Endothelial cell of umbilical vein (primary cell): Measurements from ENCODE around the gene EXOC6. TPM values are rescaled to one million over a fixed set of nuclear protein-coding genes. Genes with fewer than 3 reads are reported as not detected.

Experiments used
- BruUV-seq: library from RNA; stranded (reverse); fragments of 400-500 nt; replicated peaks from 2 replicates; lab custom pipeline; 2021; lab: Mats Ljungman, UMichigan
- CTCF ChIA-PET: fragments of 300-600, 350-600 bp; sonication (Branson Sonifier 250); formaldehyde crosslinking; loops from one replicate; lab custom pipeline; 2021; ENCODE audit warnings: antibody characterized with exemption, inconsistent platforms; lab: Charles Lee
- POLR2A ChIA-PET: fragments of 300-600, 350-600 bp; sonication (Branson Sonifier 250); formaldehyde crosslinking; loops from one replicate; lab custom pipeline; 2021; ENCODE audit warnings: antibody characterized with exemption, inconsistent platforms; lab: Charles Lee
- DNase-seq: peaks from one replicate; pipeline ENCODE4 v3.0.0-alpha.2; 2011; ENCODE audit warnings: low read depth, low spot score
- FAIRE-seq: peaks from 2 replicates; lab custom pipeline; 2011; peaks lifted over from hg19 to GRCh38; lab: Jason Lieb, UNC
- H2AFZ ChIP-seq: 2 replicates; pipeline ENCODE4 v1.6.0; 2012; ENCODE audit warnings: low read depth, low read length, control low read depth, inconsistent platforms
- H3K27ac ChIP-seq: 2 replicates; pipeline ENCODE4 v1.5.1; 2011; ENCODE audit warnings: low read depth, mild to moderate bottlenecking, control low read depth, low read length, moderate library complexity; ENCODE audit not compliant: insufficient read depth
- H3K27me3 ChIP-seq, 2 experiments: 2 replicates each; pipeline versions ENCODE4 v1.6.0 to v1.6.1; 2011; ENCODE audit warnings: low read length in 2 of 2, mixed read lengths in 1 of 2; ENCODE audit not compliant: control insufficient read depth in 2 of 2, insufficient read depth in 2 of 2
- H3K36me3 ChIP-seq, 2 experiments: 2 replicates in 1 of 2; 3 replicates in 1 of 2; pipeline ENCODE4 v1.5.1; 2011; ENCODE audit warnings: low read length in 2 of 2, mild to moderate bottlenecking in 1 of 2, moderate library complexity in 1 of 2; ENCODE audit not compliant: control insufficient read depth in 2 of 2, insufficient read depth in 2 of 2; ENCODE audit errors: extremely low read depth in 1 of 2
- H3K4me1 ChIP-seq: 3 replicates; pipeline ENCODE4 v1.5.1; 2011; ENCODE audit warnings: mild to moderate bottlenecking, low read length; ENCODE audit not compliant: control insufficient read depth, insufficient read depth; ENCODE audit errors: extremely low read depth
- H3K4me2 ChIP-seq: 2 replicates; pipeline ENCODE4 v1.6.1; 2011; ENCODE audit warnings: low read length, control low read depth, mixed read lengths; ENCODE audit not compliant: insufficient read depth
- H3K4me3 ChIP-seq, 3 experiments: fragments of 200-600 bp in 1 of 3; sonication (generic), shearing (Covaris generic) in 1 of 3; replicated peaks in 1 of 3; 2 replicates each; pipeline ENCODE4 v1.5.1; 2011 to 2016; ENCODE audit warnings: control low read depth in 3 of 3, low read length in 3 of 3, mild to moderate bottlenecking in 2 of 3, inconsistent platforms in 1 of 3, low read depth in 1 of 3, moderate library complexity in 1 of 3; ENCODE audit not compliant: insufficient read depth in 1 of 3
- H3K79me2 ChIP-seq: 2 replicates; pipeline ENCODE4 v1.6.0; 2012; ENCODE audit warnings: low read length, inconsistent platforms; ENCODE audit not compliant: control insufficient read depth, insufficient read depth
- H3K9ac ChIP-seq: replicated peaks from 2 replicates; pipeline ENCODE3; 2011; ENCODE audit warnings: low read length, control low read depth; ENCODE audit not compliant: insufficient read depth; ENCODE audit errors: extremely low read depth
- H3K9me1 ChIP-seq: replicated peaks from 3 replicates; pipeline ENCODE4 v1.6.0; 2011; ENCODE audit warnings: mild to moderate bottlenecking, low read length; ENCODE audit not compliant: control insufficient read depth, insufficient read depth; ENCODE audit errors: extremely low read depth
- H3K9me3 ChIP-seq: replicated peaks from 2 replicates; pipeline ENCODE4 v1.5.1; 2012; ENCODE audit warnings: low read length, inconsistent platforms; ENCODE audit not compliant: control insufficient read depth, insufficient read depth
- H4K20me1 ChIP-seq: replicated peaks from 2 replicates; pipeline ENCODE3; 2011; ENCODE audit warnings: mild to moderate bottlenecking, low read length; ENCODE audit not compliant: control insufficient read depth, insufficient read depth; ENCODE audit errors: extremely low read depth
- EZH2 ChIP-seq: IDR thresholded peaks from 2 replicates; pipeline ENCODE4 v1.6.1; 2012; ENCODE audit warnings: borderline replicate concordance, low read depth, mild to moderate bottlenecking, moderate library complexity, low read length, inconsistent platforms; ENCODE audit not compliant: severe bottlenecking
- FOS ChIP-seq: IDR thresholded peaks from 2 replicates; pipeline ENCODE4 v1.6.1; 2011; ENCODE audit warnings: mild to moderate bottlenecking, low read length, moderate library complexity, borderline replicate concordance; ENCODE audit not compliant: insufficient read depth
- GATA2 ChIP-seq: IDR thresholded peaks from 2 replicates; pipeline ENCODE4 v1.7.0; 2011; ENCODE audit warnings: low read depth, mild to moderate bottlenecking, moderate library complexity, mixed read lengths, low read length; ENCODE audit not compliant: insufficient read length, insufficient read depth
- JUN ChIP-seq: IDR thresholded peaks from 2 replicates; pipeline ENCODE4 v1.6.1; 2011; ENCODE audit warnings: borderline replicate concordance, low read depth; ENCODE audit not compliant: insufficient read length, insufficient read depth
- MYC ChIP-seq: IDR thresholded peaks from one replicate; pipeline ENCODE4 v1.6.1; 2011; ENCODE audit warnings: mild to moderate bottlenecking, low read depth, low read length
- POLR2A ChIP-seq: IDR thresholded peaks from 2 replicates; pipeline ENCODE4 v1.6.1; 2012; ENCODE audit warnings: low read depth, mild to moderate bottlenecking, control low read depth, low read length
- POLR2AphosphoS5 ChIP-seq: IDR thresholded peaks from 2 replicates; pipeline ENCODE4 v1.6.1; 2012; ENCODE audit warnings: low read depth, mild to moderate bottlenecking, control low read depth, low read length, moderate library complexity; ENCODE audit not compliant: insufficient read depth
- dilution Hi-C: fragments of 300-500 bp; cut with MboI; formaldehyde crosslinking; loops from one replicate; pipeline ENCODE4 v1.15.0; 2019; ENCODE audit warnings: low sequenced_read_pairs; ENCODE audit not compliant: extremely low pct_ligation_motif_present
- intact Hi-C: fragments of 100-400 bp; cut with micrococcal nuclease; formaldehyde crosslinking; loops from one replicate; pipeline ENCODE4 v1.10.0; 2022
- polyA plus RNA-seq, 4 experiments: library from polyadenylated mRNA; depleted of rRNA in 3 of 4; stranded (reverse) in 3 of 4; unstranded in 1 of 4; fragments of >200 nt; gene quantifications; 2 replicates each; pipeline versions ENCODE4 v1.2.1 to v1.2.3, GENCODE V29; 2011 to 2012; ENCODE audit warnings: missing spikeins in 1 of 4
- total RNA-seq: library from RNA; stranded (reverse); gene quantifications from 2 replicates; pipeline ENCODE4 v1.2.3, GENCODE V29; 2021
- TF ChIP-seq, protein P1 (sequence below), 2 donors: IDR thresholded peaks; 1 replicate in 1 of 2; 2 replicates in 1 of 2; pipeline ENCODE4 v1.5.1; 2011; ENCODE audit warnings: low read length in 2 of 2, mild to moderate bottlenecking in 2 of 2, moderate library complexity in 2 of 2, control low read depth in 1 of 2, inconsistent platforms in 1 of 2, low read depth in 1 of 2; ENCODE audit not compliant: insufficient read depth in 1 of 2; ENCODE audit errors: extremely low read depth in 1 of 2
- TF ChIP-seq, protein P2 (sequence below): IDR thresholded peaks from 2 replicates; pipeline ENCODE4 v1.6.1; 2011; ENCODE audit not compliant: insufficient read depth, insufficient read length

EXOC6 gene
- total and polyA plus RNA-seq, 2 donors (not counting 3 experiments of a cell fraction or from before 2014, with no cell fraction given): 72.6 to 108 TPM

DNA sequence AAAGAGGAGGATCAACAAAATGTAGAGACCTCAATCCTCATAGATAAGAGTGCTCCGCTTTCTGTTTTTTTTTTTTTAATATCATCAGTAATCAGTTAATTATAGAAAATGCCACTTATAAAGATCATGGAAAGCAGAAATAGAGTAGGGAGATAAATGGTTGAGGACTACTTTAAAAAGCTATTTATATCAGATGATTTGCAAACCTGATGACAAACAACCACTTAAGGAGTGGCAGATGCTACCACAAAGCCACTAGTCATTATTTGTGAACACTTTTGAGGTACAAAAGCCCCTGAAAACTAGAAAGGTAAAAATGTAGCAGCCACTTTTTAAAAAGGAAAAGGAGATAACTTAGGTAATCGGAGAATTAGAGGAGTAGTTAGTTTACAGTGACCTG lies 113.3 kb downstream of the EXOC6 start:
- FAIRE-seq (no peak), DNase-seq (no peak)
- TF ChIP-seq JUN (no peak), MYC (no peak), GATA2 (no peak), FOS (no peak)
- H3K79me2 ChIP-seq: no peaks in the 10 kb centered on the region
- H3K27me3 ChIP-seq: no peaks in the 10 kb centered on the region
- intact Hi-C loops: loop anchor here (1.0 kb wide), 1 partner anchor 8 kb away; no protein-coding TSS in a partner anchor
- ChIA-PET CTCF (no interaction called here), POLR2A (interaction anchor here (0.6 kb wide), 1 partner anchor 1645 kb away, joined by 7 read pairs; no protein-coding TSS in a partner anchor)
- peaks cover 9 to 17% of the 10 kb centered on the region in 2 experiments for H3K36me3 ChIP-seq
- no peak overlapping the region for H3K4me3 ChIP-seq
- peaks cover 14% of the 10 kb centered on the region for H3K4me1 ChIP-seq
- no peaks in the 10 kb centered on the region for H3K9me1 ChIP-seq
- no peaks in the 10 kb centered on the region for H3K9me3 ChIP-seq
- H3K27ac ChIP-seq: no peak overlapping the region
- no peak overlapping the region for H3K9ac ChIP-seq
- H4K20me1 ChIP-seq: no peaks in the 10 kb centered on the region
- no TSS peak for BruUV-seq
- H2AFZ ChIP-seq: no peak overlapping the region
- dilution Hi-C loops: no loop called here
- no peak overlapping the region for H3K4me2 ChIP-seq

DNA sequence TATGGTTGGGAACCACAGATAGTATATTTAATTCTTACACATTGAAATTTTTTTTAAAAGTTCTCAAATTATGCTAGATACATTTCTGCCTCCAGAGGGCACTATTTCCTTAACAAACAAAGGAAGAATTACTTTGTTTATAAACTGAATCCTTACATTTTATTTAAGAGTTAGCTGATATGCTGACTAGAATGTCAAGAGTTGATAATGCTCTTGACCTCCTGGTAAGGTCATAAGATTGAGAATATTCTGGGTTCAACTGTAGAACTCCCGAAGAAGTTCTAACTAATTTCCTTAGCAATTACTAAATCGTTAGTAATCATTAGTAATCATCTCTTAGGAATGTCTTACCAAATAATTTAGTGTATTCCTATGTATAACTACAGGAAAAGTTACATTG lies 117.0 kb downstream of the EXOC6 start:
- dilution Hi-C loops: no loop called here
- Histone ChIP-seq H3K9me3 (no peaks in the 10 kb centered on the region), H2AFZ (no peak overlapping the region), H3K9ac (no peak overlapping the region), H3K27ac (peak overlapping the region; percentile 10), H4K20me1 (no peaks in the 10 kb centered on the region), H3K79me2 (no peaks in the 10 kb centered on the region), H3K27me3 (no peaks in the 10 kb centered on the region), H3K4me2 (peak overlapping the region; percentile 23), H3K4me3 (no peak overlapping the region), H3K4me1 (peaks cover 14% of the 10 kb centered on the region), H3K9me1 (no peaks in the 10 kb centered on the region), H3K36me3 (peaks cover 0 to 10% of the 10 kb centered on the region in 2 experiments)
- DNase-seq: peak; percentile 70
- peak; percentile 53 for FAIRE-seq
- POLR2A ChIA-PET: no interaction called here
- no TSS peak for BruUV-seq
- TF ChIP-seq POLR2AphosphoS5 (no peak), FOS (peak; percentile 6), MYC (no peak), GATA2 (no peak), JUN (peak; percentile 5), EZH2 (no peak), POLR2A (no peak)
- TF ChIP-seq, protein P1, sequence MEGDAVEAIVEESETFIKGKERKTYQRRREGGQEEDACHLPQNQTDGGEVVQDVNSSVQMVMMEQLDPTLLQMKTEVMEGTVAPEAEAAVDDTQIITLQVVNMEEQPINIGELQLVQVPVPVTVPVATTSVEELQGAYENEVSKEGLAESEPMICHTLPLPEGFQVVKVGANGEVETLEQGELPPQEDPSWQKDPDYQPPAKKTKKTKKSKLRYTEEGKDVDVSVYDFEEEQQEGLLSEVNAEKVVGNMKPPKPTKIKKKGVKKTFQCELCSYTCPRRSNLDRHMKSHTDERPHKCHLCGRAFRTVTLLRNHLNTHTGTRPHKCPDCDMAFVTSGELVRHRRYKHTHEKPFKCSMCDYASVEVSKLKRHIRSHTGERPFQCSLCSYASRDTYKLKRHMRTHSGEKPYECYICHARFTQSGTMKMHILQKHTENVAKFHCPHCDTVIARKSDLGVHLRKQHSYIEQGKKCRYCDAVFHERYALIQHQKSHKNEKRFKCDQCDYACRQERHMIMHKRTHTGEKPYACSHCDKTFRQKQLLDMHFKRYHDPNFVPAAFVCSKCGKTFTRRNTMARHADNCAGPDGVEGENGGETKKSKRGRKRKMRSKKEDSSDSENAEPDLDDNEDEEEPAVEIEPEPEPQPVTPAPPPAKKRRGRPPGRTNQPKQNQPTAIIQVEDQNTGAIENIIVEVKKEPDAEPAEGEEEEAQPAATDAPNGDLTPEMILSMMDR (IDR thresholded peaks at IDR 0.05; ENCODE audit: extremely low read depth in 1 of 2, insufficient read depth in 1 of 2, low read depth in 1 of 2, low read length in 2 of 2): peak; percentile 15 to 40
- TF ChIP-seq, protein P2, sequence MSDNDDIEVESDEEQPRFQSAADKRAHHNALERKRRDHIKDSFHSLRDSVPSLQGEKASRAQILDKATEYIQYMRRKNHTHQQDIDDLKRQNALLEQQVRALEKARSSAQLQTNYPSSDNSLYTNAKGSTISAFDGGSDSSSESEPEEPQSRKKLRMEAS: no peak
- CTCF ChIA-PET: interaction anchor here (0.6 to 2.3 kb wide), 35 partner anchors 9 to 546 kb away, joined by 3 to 21 read pairs (median 3); no protein-coding TSS in a partner anchor
- intact Hi-C loops: loop anchor here (2.0 kb wide), 1 partner anchor 323 kb away; no protein-coding TSS in a partner anchor
